ENCODE measurements around the gene DPP9.

DPP9 gene

DNA sequence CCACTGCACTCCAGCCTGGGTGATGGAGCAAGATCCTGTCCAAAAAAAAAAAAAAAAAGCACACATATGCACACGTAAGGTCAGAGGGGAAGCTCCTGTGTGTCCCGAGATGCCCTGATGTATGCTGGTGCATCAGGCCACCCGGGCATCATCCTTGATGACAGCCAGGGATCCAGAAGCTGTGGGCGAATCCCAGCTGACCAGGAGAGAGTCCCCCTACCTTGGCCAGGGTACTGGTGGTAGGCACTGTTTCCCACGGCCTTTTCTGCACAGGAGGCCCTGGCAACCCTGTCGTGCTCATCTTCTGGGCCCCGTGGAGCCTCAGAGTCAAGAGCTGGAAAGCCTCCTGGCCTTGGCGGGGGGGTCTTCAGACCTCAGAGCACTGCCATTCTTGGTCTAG is 67.5 kb downstream of the DPP9 start:
- Histone ChIP-seq H3K4me1 (peaks cover 14 to 31% (median 25%) of the 10 kb centered on the region in 10 experiments), H3K27me3 (no peaks in the 10 kb centered on the region), H3K9ac (no peak overlapping the region), H3K27ac (no peak overlapping the region; a peak in 1 of 22 replicates), H4K20me1 (peaks cover 10 to 99% (median 70%) of the 10 kb centered on the region in 11 experiments; a peak in 21 of 22 replicates), H3K4me3 (no peak overlapping the region), H3K36me3 (peaks cover 77 to 100% (median 90%) of the 10 kb centered on the region in 11 experiments), H3K4me2 (no peak overlapping the region), H3K9me3 (replicated peaks in 1 of 11) (no peaks in the 10 kb centered on the region)
- no peak for TF ChIP-seq Cebpa-rat (IDR thresholded peaks at IDR 0.05)

DNA sequence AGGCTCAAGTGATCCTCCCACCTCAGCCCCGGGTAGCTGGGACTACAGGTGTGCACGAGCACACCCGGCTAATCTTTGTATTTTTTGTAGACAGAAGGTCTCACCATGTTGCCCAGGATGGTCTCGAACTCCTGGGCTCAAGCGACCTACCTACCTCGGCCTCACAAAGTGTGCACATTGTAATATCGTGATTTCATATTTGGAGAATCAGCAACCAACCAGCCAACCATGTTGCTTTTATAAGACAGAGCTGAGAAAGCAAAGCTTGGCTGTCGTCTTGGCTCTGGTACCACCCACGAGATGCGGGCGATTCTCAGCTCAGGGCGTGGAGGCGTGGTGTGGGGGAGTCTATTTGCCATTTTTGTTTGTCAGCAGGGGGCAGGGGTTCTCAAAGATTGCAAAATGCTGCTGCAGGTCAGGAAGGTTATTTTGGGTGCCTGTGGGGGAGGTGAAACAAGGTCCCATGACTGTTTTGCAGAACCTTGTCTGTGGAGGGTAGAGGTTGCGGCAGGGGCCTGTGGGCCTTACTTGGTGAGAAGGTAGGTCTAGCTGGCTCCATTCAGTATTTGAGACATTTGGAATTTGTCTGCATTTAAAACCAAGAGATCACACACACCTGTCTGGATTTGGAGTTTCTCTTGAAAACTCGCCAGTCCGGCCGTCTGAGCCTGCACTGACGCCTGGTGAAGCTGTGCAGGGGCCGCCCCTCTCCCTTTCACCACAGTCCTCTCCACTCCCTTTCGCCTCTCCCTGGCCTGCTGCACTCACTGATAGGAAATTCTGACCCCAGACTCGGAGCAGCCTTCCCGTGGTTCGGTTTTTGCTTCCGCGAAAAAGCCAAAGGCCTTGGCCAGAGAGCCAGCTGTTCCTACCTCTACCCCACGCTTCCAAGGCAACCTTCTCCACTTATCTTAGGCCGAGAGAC is 68.9 kb downstream of the DPP9 start:
- H3K9ac ChIP-seq: peak overlapping the region; percentile 24 to 49 (median 37); a peak in 14 of 22 replicates
- H4K20me1 ChIP-seq: peaks cover 11 to 97% (median 56%) of the 10 kb centered on the region in 11 experiments; a peak in 19 of 22 replicates
- no peaks in the 10 kb centered on the region for H3K9me3 ChIP-seq (replicated peaks in 1 of 11)
- H3K4me3 ChIP-seq: no peak overlapping the region
- H3K27me3 ChIP-seq: no peaks in the 10 kb centered on the region
- peak overlapping the region in 9 of 11 experiments; percentile 38 to 67 (median 57); a peak in 14 of 22 replicates for H3K27ac ChIP-seq
- H3K4me2 ChIP-seq: peak overlapping the region in 10 of 11 experiments; percentile 21 to 64 (median 42); a peak in 16 of 22 replicates
- peaks cover 63 to 94% (median 76%) of the 10 kb centered on the region in 11 experiments for H3K36me3 ChIP-seq
- peaks cover 18 to 33% (median 24%) of the 10 kb centered on the region in 10 experiments for H3K4me1 ChIP-seq
- TF ChIP-seq Cebpa-rat (IDR thresholded peaks at IDR 0.05): peak in 2 of 11 experiments; percentile 10 to 33; a peak in 1 of 22 replicates

DNA sequence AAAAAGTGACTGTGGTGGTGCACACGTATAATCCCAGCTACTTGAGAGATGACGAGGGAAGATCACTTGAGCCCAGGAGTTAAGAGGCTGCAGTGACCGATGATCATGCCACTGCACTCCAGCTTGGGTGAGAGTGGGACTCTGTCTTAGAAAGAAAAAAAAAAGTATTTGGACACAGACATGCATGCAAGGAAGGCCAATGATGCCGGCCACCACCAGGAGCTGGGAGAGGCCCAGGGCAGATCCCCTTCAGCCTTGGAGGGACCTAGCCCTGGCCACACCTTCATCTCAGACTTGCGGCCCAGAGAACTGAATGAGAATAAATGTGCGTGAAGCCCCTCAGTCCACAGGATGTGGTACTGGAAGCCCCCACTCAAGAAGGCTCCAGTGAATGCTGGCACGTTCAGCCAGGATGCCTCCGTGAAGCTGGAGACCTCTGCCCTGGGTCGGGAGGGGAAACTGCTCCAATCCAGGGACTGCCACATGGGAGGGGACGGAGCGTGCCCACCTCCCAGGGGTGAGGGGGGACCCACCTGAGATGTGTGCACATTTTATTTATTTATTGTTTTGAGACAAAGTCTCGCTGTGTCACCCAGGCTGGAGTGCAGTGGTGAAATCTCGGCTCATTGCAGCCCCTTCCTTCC is 69.7 kb downstream of the DPP9 start:
- Histone ChIP-seq H3K9me3 (replicated peaks in 1 of 11) (no peaks in the 10 kb centered on the region), H3K4me1 (peaks cover 26 to 41% (median 32%) of the 10 kb centered on the region in 10 experiments), H4K20me1 (peaks cover 11 to 97% (median 48%) of the 10 kb centered on the region in 11 experiments; a peak in 18 of 22 replicates), H3K4me3 (no peak overlapping the region), H3K9ac (peak overlapping the region in 7 of 11 experiments; percentile 29 to 49 (median 42); a peak in 7 of 22 replicates), H3K36me3 (peaks cover 56 to 93% (median 70%) of the 10 kb centered on the region in 11 experiments), H3K27ac (peak overlapping the region in 8 of 11 experiments; percentile 23 to 67 (median 44); a peak in 12 of 22 replicates), H3K4me2 (peak overlapping the region in 10 of 11 experiments; percentile 21 to 64 (median 42); a peak in 10 of 22 replicates), H3K27me3 (no peaks in the 10 kb centered on the region)
- no peak for TF ChIP-seq Cebpa-rat (IDR thresholded peaks at IDR 0.05)

DNA sequence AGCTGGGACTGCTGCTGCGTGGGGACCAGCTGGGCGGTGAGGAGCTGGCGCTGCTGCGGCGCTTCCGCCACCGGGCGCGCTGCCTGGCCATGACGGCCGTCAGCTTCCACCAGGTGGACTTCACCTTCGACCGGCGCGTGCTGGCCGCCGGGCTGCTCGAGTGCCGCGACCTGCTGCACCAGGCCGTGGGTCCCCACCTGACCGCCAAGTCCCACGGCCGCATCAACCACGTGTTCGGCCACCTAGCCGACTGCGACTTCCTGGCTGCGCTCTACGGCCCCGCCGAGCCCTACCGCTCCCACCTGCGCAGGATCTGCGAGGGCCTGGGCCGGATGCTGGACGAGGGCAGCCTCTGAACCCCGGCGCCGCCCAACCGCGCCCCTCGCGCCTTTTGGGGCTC is 71.6 kb downstream of the DPP9 start:
- H3K4me1 ChIP-seq: peaks cover 40 to 53% (median 45%) of the 10 kb centered on the region in 10 experiments
- no peak overlapping the region for H3K4me3 ChIP-seq
- peaks cover 37 to 75% (median 51%) of the 10 kb centered on the region in 11 experiments for H3K36me3 ChIP-seq
- H3K27ac ChIP-seq: 0 out of 22 replicates have a peak overlapping the region, but pooled peaks of 1 of the 11 experiments have one; percentile 25
- peaks cover 6 to 95% (median 31%) of the 10 kb centered on the region in 11 experiments; a peak in 17 of 22 replicates for H4K20me1 ChIP-seq
- no peaks in the 10 kb centered on the region for H3K9me3 ChIP-seq (replicated peaks in 1 of 11)
- H3K4me2 ChIP-seq: no peak overlapping the region
- no peak for TF ChIP-seq Cebpa-rat (IDR thresholded peaks at IDR 0.05)
- H3K9ac ChIP-seq: no peak overlapping the region
- no peaks in the 10 kb centered on the region for H3K27me3 ChIP-seq

DNA sequence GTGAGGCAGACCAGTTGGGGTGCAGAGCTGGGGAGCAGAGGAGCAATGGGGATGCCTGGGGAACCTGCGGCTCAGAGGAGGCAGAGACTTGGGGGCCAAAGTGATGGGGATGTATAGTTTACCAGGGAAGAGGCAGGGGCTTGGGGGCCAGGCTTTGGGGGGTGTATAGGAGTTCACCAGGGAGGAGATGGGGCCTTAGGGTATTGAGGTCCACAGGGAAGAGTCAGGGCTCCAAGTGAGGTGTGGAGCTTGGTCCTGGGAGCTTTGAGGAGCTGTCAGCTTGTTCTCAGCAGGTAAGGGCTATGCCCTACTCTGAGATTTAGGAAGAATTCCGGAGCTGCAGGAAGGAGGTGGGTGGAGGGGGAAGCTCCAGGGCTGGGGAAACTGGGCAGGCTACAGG is 73.5 kb downstream of the DPP9 start:
- H3K4me3 ChIP-seq: no peak overlapping the region
- peaks cover 18 to 68% (median 40%) of the 10 kb centered on the region in 11 experiments for H3K36me3 ChIP-seq
- peak overlapping the region in 6 of 11 experiments; percentile 8 to 92 (median 52); a peak in 6 of 22 replicates for H3K27ac ChIP-seq
- H3K9me3 ChIP-seq (replicated peaks in 1 of 11): no peaks in the 10 kb centered on the region
- no peak for TF ChIP-seq Cebpa-rat (IDR thresholded peaks at IDR 0.05)
- H3K4me1 ChIP-seq: peaks cover 39 to 57% (median 47%) of the 10 kb centered on the region in 10 experiments
- H3K9ac ChIP-seq: peak overlapping the region in 4 of 11 experiments; percentile 0 to 84 (median 25); a peak in 1 of 22 replicates
- peaks cover 0 to 92% (median 15%) of the 10 kb centered on the region in 11 experiments; a peak in 15 of 22 replicates for H4K20me1 ChIP-seq
- H3K4me2 ChIP-seq: 0 out of 22 replicates have a peak overlapping the region, but pooled peaks of 1 of the 11 experiments have one; percentile 99
- H3K27me3 ChIP-seq: no peaks in the 10 kb centered on the region

DNA sequence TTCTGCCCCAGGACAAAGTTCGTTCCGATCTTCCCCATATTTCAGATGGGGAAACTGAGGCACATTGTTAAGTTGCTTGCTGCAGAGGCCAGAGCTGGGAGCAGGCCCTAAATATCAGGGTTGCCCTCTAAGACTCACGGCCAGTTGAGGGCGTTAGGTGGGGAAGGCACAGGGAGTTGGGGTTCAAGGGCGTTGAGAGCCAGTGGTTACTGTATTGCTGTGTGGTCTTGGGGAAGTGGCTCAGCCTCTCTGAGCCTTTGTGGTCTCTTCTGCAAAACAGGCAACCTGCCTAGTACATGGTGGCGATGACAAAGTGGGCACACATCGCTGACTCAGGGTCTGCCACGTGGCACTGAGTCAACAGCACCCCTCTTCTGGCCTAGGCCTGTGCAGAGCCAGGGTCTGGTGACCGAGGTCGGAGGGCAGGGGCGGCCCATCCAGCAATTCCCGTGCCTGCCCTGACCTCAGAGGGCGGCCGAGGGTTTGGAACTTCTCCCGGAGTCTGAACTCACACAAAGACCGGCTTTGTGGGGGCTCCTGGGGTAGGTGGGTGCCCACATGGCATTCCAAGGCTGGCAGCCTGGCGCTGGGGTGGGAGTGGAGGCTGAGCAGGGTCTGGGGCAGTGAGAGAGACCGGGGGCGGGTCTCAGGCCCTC is 74.1 kb downstream of the DPP9 start:
- peak overlapping the region; percentile 75 to 99 (median 95) for H3K4me2 ChIP-seq
- H3K4me1 ChIP-seq: peaks cover 33 to 50% (median 40%) of the 10 kb centered on the region in 10 experiments
- H3K27ac ChIP-seq: peak overlapping the region in 8 of 11 experiments; percentile 14 to 92 (median 86); a peak in 13 of 22 replicates
- 0 out of 20 replicates have a peak overlapping the region, but pooled peaks of 1 of the 10 experiments have one; percentile 53 for H3K4me3 ChIP-seq
- TF ChIP-seq Cebpa-rat (IDR thresholded peaks at IDR 0.05): no peak
- peak overlapping the region in 9 of 11 experiments; percentile 13 to 84 (median 80); a peak in 11 of 22 replicates for H3K9ac ChIP-seq
- H3K27me3 ChIP-seq: no peaks in the 10 kb centered on the region
- peaks cover 0 to 91% (median 9%) of the 10 kb centered on the region in 11 experiments; a peak in 12 of 22 replicates for H4K20me1 ChIP-seq
- H3K9me3 ChIP-seq (replicated peaks in 1 of 11): no peaks in the 10 kb centered on the region
- H3K36me3 ChIP-seq: peaks cover 14 to 62% (median 33%) of the 10 kb centered on the region in 11 experiments

DNA sequence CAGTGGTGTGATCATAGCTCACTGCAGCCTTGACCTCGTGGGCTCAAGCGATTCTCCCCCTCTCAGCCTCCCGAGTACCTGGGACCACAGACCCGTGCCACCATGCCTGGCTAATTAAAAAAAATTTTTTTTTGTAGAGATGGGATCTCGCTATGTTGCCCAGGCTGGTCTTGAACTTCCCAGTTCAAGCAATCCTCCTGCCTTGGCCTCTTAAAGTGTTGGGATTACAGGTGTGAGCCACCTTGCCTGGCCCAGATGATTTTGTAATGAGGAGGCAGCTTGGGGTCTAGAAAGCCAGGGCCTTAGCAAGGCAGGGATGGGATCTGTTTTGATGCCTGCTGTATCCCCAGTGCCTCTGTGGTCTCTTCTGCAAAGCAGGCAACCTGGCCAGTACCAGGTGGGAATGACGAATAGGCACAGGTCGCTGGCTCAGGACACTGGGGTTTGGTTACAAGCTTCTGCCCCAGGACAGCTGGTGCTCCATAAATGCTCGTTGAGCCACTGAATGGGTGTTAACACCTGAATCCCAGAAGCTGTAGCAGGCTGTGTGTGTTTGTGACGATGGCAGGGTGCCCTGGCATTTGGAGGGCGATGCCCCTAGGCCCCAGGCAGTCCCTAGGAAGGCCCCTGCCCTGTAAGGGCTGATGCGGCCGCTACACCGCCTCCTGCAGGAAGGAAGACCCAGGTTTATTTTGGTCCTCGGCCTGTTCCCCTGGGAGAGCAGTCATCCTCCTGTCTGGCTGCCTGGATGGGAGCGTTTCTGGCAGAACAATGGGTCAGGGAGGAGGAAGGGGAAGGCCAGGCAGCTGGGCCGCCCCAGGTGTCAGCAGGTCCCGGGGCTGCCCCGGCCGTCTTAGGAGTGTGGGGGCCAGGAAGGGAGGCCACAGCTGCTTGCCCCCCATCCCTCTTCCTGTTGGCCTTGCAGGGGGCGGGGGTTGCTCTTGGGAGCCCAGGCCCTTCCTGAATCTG is 75.7 kb downstream of the DPP9 start:
- peak overlapping the region; percentile 66 to 84 (median 80) for H3K9ac ChIP-seq
- peak overlapping the region; percentile 75 to 99 (median 95) for H3K4me2 ChIP-seq

More for the DNA sequence above, 75.7 kb downstream of the DPP9 start:
- Histone ChIP-seq H3K27me3 (no peaks in the 10 kb centered on the region), H3K4me1 (peaks cover 25 to 47% (median 34%) of the 10 kb centered on the region in 10 experiments), H3K36me3 (peaks cover 14 to 50% (median 27%) of the 10 kb centered on the region in 11 experiments), H3K9me3 (replicated peaks in 1 of 11) (no peaks in the 10 kb centered on the region), H3K4me3 (peak overlapping the region in 9 of 10 experiments; percentile 20 to 55 (median 46); a peak in 14 of 20 replicates), H4K20me1 (peaks cover 0 to 77% (median 4%) of the 10 kb centered on the region in 11 experiments; a peak in 7 of 22 replicates), H3K27ac (peak overlapping the region; percentile 39 to 92 (median 85); a peak in 21 of 22 replicates)
- TF ChIP-seq Cebpa-rat (IDR thresholded peaks at IDR 0.05): no peak

Measured in BLaER1 treated with 17β-estradiol and CSF1 and Interleukin-3, amounts not matched to agents 10 nM and 100 nM (cell line).